ENCODE results near the gene NAA10.

Gene NAA10

GRCh38 chrX:153930011-153930910, 4.6 kb downstream of the NAA10 start:
- DNase-seq (ENCODE audit: low read depth in 2 of 3, low spot score in 2 of 3), result no peak

- no peak for DNase-seq (ENCODE audit: low read depth in 2 of 3, low spot score in 2 of 3)
Measured at GRCh38 chrX:153929576-153929975, 5.3 kb downstream of the NAA10 start.

DNA sequence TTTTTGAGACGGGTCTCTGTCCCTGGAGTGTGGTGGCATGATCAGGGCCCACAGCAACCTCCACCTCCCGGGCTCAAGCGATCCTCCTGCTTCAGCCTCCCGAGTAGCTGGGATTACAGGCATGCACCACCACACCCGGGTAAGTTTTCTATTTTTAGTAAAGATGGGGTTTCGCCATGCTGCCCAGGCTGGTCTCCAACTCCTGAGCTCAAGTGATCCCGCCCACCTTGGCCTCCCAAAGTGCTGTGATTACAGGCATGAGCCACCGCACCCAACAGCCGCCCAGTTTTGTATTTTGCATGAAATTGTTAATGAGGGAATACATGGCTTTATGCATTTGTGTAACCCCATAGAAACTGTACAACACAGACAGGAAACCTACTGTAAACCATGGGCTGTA, 6.0 kb downstream of the NAA10 start:
- no peak for DNase-seq (ENCODE audit: low read depth in 2 of 3, low spot score in 2 of 3)

DNA sequence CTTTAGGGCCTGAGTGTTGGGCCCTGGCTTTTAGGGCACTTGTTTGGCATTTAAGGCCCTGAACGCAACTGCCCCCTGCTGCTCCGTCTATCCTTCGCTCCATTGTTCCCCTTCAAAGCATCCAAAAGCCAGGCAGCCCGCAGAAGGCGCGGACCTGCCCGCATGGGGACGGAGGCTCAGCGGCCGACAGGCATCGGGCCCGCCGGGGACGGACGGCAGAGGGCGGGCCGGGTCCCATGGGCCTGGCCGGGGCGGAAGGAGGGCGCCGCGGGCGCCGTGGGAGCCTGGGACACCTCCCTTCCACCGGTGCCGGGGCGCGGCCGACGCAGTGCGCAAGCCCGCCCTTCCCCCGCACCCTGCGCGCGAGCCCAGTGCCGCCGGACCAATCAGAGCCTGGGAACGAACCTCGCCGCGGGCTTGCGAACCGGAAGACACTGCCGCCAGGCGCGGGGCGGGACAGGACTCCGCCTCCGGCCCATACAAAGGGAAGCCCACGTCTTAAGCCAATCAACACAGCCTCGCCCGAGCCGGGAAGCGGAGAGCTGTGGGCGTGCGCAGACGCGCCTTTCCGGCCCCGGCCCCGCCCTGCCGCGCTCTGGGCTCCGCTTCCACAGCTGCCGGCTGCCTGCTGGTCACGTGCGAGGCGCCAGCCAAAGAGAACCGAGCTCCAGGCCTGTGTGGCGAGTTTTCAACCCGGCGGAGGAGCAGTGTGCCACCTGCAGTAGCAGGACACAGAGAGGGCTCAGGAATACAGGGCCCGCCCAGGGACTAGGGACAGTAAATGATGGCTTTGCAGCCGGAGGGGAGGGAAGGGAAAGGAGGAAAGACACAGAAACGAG, 6.7 kb downstream of the NAA10 start:
- peak; percentile 63 to 93 (median 74) for DNase-seq (ENCODE audit: low read depth in 2 of 3, low spot score in 2 of 3)

GRCh38 chrX:153927672-153927921, 7.2 kb downstream of the NAA10 start:
- no peak for DNase-seq (ENCODE audit: low read depth in 2 of 3, low spot score in 2 of 3)

DNA sequence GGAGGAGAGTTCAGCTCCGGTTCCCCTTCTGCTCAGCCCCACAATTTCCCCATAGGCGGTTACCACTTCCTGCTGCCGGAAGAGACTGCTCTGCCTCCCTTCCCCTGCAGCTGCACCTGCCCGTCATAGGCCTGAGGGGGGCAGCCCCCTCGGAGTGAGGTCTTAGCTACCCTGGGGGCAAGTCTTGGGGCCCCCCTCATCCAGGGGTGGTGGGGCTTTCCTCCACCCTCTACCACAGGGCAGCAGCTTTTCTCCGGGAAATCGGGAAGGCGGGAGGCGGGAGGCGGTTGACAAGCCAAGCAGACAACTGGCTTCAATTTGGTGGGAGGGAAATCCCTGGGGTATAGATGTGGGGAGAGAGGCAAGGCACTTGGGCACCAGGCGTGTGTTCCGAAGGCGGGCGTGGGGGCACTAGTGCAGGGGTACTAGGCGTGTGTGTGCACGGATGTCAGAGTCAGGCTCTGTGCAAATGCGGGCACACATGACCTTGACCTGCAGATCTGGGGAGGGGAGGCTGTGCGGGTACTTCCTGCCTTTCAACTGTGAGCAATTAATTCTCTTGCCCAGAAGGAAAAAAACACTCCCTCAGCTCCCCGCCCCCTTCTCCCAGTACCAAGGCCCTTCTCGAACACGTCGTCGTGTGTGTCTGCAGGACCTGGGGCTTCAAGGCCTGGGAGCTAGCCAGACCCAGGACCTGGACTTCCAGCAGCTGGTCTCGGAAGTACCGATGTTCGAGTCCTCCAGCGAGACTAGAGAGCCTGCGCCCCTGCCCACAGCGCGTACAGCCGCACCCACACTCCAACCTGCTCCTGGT, 7.8 kb downstream of the NAA10 start:
- peak in 1 of 3 experiments; percentile 53 for DNase-seq (ENCODE audit: low read depth in 2 of 3, low spot score in 2 of 3)

DNA sequence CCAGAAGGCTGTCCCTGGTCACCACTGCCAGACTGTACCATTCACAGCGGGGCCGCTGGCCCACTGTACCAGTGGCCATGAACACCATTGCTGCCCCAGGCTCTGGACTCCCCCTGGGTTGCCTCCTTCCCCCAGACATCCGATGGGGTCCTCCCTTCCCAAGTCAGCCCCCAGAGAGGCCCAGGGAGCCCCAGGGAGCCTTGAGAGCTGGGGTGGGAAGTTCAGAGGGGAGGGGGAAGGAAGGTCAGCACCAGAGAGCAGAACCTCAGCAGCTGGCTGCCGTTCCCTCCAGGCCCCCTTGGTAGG, 8.3 kb downstream of the NAA10 start:
- DNase-seq (ENCODE audit: low read depth in 2 of 3, low spot score in 2 of 3), result no peak

GRCh38 chrX:153925739-153926551, 8.9 kb downstream of the NAA10 start, which contains the start of gene ARHGAP4:
Gene ARHGAP4, minus strand, starts transcription at chrX:153926264. Its CDS starts 62 bp downstream, at chrX:153926202.
- DNase-seq (ENCODE audit: low read depth in 2 of 3, low spot score in 2 of 3), result peak in 1 of 3 experiments; percentile 44

GRCh38 chrX:153925387-153925738, 9.5 kb downstream of the NAA10 start:
- DNase-seq (ENCODE audit: low read depth in 2 of 3, low spot score in 2 of 3), result no peak

DNA sequence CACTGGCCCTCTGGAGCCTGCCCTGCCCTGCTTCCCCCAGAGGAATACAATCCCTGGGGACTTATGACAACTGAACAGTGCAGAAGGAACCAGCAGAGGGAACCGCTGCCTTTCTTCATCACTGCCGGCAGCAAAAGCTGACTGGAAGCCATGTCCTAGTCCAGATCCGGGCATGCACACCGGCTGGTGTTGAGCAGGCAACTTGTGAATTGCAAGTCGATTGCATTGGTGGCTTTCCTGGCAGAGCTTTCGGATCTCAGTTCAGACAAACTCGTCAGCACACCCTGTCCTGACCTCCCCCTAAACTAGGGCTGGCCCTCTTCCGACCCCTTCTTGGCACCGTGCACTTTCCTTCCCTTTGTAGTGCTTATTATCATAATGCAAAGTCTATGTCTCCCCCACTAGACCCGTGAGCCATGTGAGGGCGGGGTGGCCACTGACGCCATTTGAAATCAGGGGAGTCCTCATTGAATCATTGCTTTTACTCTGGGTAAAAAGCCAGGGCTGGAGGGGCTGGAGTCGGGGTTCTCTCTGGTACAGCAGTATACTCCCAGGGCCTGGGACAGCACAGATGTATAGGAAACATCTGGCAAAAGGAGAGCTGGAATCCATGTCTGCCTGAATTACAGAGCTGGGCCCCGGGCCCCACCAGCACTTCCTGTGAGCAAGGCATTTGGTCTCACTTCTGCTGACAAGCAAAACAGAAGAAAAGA, 10.5 kb downstream of the NAA10 start:
- DNase-seq (ENCODE audit: low read depth in 2 of 3, low spot score in 2 of 3), result no peak

- DNase-seq (ENCODE audit: low read depth in 2 of 3, low spot score in 2 of 3), result no peak
Measured at GRCh38 chrX:153922932-153923857, 11.6 kb downstream of the NAA10 start.

- no peak for DNase-seq (ENCODE audit: low read depth in 2 of 3, low spot score in 2 of 3)
Measured at GRCh38 chrX:153921511-153922446, 13.1 kb downstream of the NAA10 start.

DNA sequence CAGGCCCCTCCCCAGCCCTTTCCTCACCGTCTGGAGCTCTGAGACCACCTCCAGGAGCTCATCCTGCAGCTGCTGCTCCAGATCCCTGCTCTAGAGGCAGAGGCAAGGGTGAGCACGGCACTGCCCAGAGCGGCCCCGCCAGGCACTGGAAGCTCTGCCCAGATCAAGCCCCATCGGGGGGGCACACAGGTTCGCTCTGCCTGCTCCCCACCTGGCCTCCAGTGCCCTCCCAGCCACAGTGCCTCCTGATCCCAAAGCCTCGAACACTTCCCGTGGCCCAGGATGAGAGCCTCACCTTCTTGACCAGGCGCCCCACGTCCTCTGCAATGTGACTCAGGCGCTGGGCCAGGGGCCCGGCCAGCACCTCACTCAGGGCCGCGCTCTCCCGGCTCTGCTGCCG, 13.8 kb downstream of the NAA10 start:
- no peak for DNase-seq (ENCODE audit: low read depth in 2 of 3, low spot score in 2 of 3)

DNA sequence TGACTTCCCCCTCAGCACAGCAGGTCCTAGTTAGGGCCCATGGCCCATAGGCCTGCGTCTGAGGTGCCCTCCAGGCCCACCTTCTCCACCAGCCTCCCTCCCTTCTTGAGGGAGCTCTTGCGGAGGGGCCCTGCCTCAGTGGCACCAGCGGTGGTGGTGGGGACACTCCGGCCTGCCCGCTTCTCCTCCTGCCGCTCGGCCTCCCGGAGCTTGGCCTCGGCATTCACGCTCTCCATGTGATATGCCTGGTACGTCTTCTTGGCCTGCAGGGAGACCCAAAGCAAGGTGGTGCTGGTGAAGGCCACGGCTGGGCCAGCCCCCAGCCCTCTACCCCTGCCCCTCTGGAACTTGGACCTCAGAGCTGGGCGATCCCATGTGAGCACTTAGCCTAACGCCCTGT, 14.3 kb downstream of the NAA10 start:
- no peak for DNase-seq (ENCODE audit: low read depth in 2 of 3, low spot score in 2 of 3)

GRCh38 chrX:153919281-153919680, 15.6 kb downstream of the NAA10 start:
- DNase-seq (ENCODE audit: low read depth in 2 of 3, low spot score in 2 of 3), result no peak

GRCh38 chrX:153917869-153918268, 17.0 kb downstream of the NAA10 start:
- DNase-seq (ENCODE audit: low read depth in 2 of 3, low spot score in 2 of 3), result no peak

DNA sequence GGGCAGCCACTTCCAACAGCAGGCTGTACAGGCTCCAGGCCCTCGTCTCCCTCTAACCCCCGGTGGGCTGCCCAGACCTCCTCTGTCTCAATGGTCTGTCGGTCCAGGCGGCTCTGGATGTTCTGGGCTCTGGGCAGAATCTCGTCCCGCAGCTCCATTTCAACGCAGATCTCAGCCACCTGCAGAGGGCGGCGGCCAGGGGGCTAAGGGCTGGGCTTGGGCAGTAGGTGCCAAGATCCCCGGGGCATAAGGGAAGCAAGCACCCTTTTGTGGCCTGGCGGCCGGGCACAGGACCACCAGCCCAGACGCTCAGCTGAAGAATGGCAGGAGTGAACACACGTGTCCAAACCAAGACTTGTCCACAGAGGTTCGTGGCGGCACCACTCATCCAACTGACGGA, 21.1 kb downstream of the NAA10 start:
- DNase-seq (ENCODE audit: low read depth in 2 of 3, low spot score in 2 of 3), result no peak

DNA sequence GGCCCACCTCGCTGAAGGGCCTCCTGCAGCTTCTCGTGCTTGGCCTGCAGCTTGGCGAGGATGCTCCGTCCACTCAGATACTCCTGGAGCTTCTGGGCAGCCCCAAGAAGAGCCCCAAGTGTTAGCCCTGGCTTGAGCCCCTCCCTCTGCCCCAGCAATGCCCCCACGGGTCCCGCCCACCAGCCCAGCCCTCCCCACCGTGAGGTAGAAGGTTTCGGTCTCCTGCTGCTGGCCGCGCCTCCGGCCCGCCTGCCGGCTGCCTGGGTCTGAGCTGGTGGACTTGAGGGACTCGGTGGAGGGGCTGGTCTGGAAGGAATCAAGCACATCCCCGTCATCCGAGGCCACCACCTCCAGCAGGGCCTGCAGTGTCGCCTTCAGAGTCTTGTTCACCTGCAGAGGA, 21.6 kb downstream of the NAA10 start:
- no peak for DNase-seq (ENCODE audit: low read depth in 2 of 3, low spot score in 2 of 3)

Measured in activated CD8-positive, alpha-beta memory T cell treated with anti-CD3 and anti-CD28 coated beads for 48 hours (primary cell).